Liver (tissue), 9 donors: ENCODE measurements around the gene IGF2. TPM values are rescaled to one million over a fixed set of nuclear protein-coding genes. Genes with fewer than 3 reads are reported as not detected.

Source experiments
- DNase-seq: peaks from one replicate; pipeline ENCODE4 v3.0.0-alpha.2; 2017; ENCODE audit warnings: low spot score
- H3K27ac ChIP-seq, 2 donors: one replicate each; pipeline ENCODE4 v1.7.0; 2013; ENCODE audit warnings: inconsistent platforms in 2 of 2, low read length in 2 of 2, control low read depth in 1 of 2, low read depth in 1 of 2, mild to moderate bottlenecking in 1 of 2
- H3K27me3 ChIP-seq, 4 donors: one replicate each; pipeline versions ENCODE4 v1.6.1 to v1.7.0; 2013; ENCODE audit warnings: low read length in 3 of 4, inconsistent platforms in 1 of 4, mild to moderate bottlenecking in 1 of 4, moderate library complexity in 1 of 4; ENCODE audit not compliant: control insufficient read depth in 4 of 4, insufficient read depth in 4 of 4
- H3K36me3 ChIP-seq, 4 donors: one replicate each; pipeline versions ENCODE4 v1.6.1 to v1.7.0; 2013; ENCODE audit warnings: low read length in 3 of 4, mild to moderate bottlenecking in 3 of 4, low read depth in 1 of 4, moderate library complexity in 1 of 4; ENCODE audit not compliant: control insufficient read depth in 4 of 4, insufficient read depth in 3 of 4
- H3K4me1 ChIP-seq, 4 donors: one replicate each; pipeline versions ENCODE4 v1.6.1 to v1.7.0; 2013; ENCODE audit warnings: low read length in 3 of 4, mild to moderate bottlenecking in 3 of 4, moderate library complexity in 1 of 4; ENCODE audit not compliant: control insufficient read depth in 4 of 4, insufficient read depth in 4 of 4
- H3K4me3 ChIP-seq, 3 donors: one replicate each; pipeline versions ENCODE4 v1.6.1 to v1.7.0; 2013; ENCODE audit warnings: low read length in 3 of 3, control low read depth in 1 of 3, low read depth in 1 of 3, mild to moderate bottlenecking in 1 of 3
- H3K9ac ChIP-seq, 2 donors: one replicate each; pipeline ENCODE4 v1.7.0; 2013; ENCODE audit warnings: low read length in 2 of 2, mild to moderate bottlenecking in 2 of 2, moderate library complexity in 2 of 2, control low read depth in 1 of 2, low read depth in 1 of 2
- H3K9me3 ChIP-seq, 4 donors: one replicate each; pipeline versions ENCODE4 v1.6.1 to v1.7.0; 2013; ENCODE audit warnings: low read length in 3 of 4; ENCODE audit not compliant: control insufficient read depth in 4 of 4
- ATF3 ChIP-seq: IDR thresholded peaks from 2 replicates; pipeline ENCODE4 v1.6.1; 2016; ENCODE audit warnings: antibody characterized with exemption
- CTCF ChIP-seq: fragments of 150-350 bp; IDR thresholded peaks from 2 replicates; pipeline ENCODE4 v1.5.1; 2017; ENCODE audit warnings: improper control_type of control experiment, low read depth, low read length; ENCODE audit not compliant: missing input control
- FOXA1 ChIP-seq: IDR thresholded peaks from 2 replicates; pipeline ENCODE4 v1.6.1; 2016; ENCODE audit warnings: antibody characterized with exemption
- FOXA2 ChIP-seq: IDR thresholded peaks from 2 replicates; pipeline ENCODE4 v1.6.1; 2016; ENCODE audit warnings: antibody characterized with exemption
- GABPA ChIP-seq, 2 donors: IDR thresholded peaks in 1 of 2; conservative IDR thresholded peaks in 1 of 2; 2 replicates each; pipeline ENCODE4 v1.6.1; 2016; ENCODE audit warnings: antibody characterized with exemption in 2 of 2, mild to moderate bottlenecking in 1 of 2, moderate library complexity in 1 of 2
- HNF4A ChIP-seq, 2 donors: conservative IDR thresholded peaks; 2 replicates each; pipeline ENCODE4 v1.6.1; 2016; ENCODE audit warnings: antibody characterized with exemption in 2 of 2, mild to moderate bottlenecking in 2 of 2
- HNF4G ChIP-seq: IDR thresholded peaks from 2 replicates; pipeline ENCODE4 v1.6.1; 2016; ENCODE audit warnings: antibody characterized with exemption
- JUND ChIP-seq, 2 donors: IDR thresholded peaks; 2 replicates each; pipeline ENCODE4 v1.6.1; 2016; ENCODE audit warnings: antibody characterized with exemption in 2 of 2
- NR2F2 ChIP-seq: IDR thresholded peaks from 2 replicates; pipeline ENCODE4 v1.6.1; 2016; ENCODE audit warnings: antibody characterized with exemption
- RAD21 ChIP-seq, 2 donors: IDR thresholded peaks; 2 replicates each; pipeline ENCODE4 v1.6.1; 2016; ENCODE audit warnings: antibody characterized with exemption in 2 of 2, mild to moderate bottlenecking in 2 of 2
- RXRA ChIP-seq, 2 donors: IDR thresholded peaks; 2 replicates each; pipeline ENCODE4 v1.6.1; 2017 to 2018; ENCODE audit warnings: antibody characterized with exemption in 2 of 2, mild to moderate bottlenecking in 1 of 2
- SP1 ChIP-seq: IDR thresholded peaks from 2 replicates; pipeline ENCODE4 v1.6.1; 2018; ENCODE audit warnings: antibody characterized with exemption, mild to moderate bottlenecking
- TAF1 ChIP-seq: conservative IDR thresholded peaks from 2 replicates; pipeline ENCODE4 v1.6.1; 2016; ENCODE audit warnings: antibody characterized with exemption, mild to moderate bottlenecking
- YY1 ChIP-seq: IDR thresholded peaks from 2 replicates; pipeline ENCODE4 v1.6.1; 2016; ENCODE audit warnings: antibody characterized with exemption, mild to moderate bottlenecking
- WGBS: extraction: QIAGEN DNeasy Blood & Tissue Kit; methylation state at CpG from one replicate; pipeline ENCODE4 v1.1.7; 2013; 5-methylcytosine and 5-hydroxymethylcytosine counted together
- polyA plus RNA-seq, 2 donors: library from polyadenylated mRNA; stranded (reverse) in 1 of 2; unstranded in 1 of 2; fragments of 200-250 nt in 1 of 2; fragments of >200 nt in 1 of 2; fragmentation: Nextera tagmentation in 1 of 2; extraction: Ambion mirVana in 1 of 2; gene quantifications; one replicate each; pipeline versions ENCODE4 v1.2.1 to v1.2.3, GENCODE V29; 2013 to 2015
- total RNA-seq, 2 donors: library from RNA; depleted of rRNA; stranded (reverse); fragments of >200 nt; gene quantifications; one replicate each; pipeline ENCODE4 v1.2.3, GENCODE V29; 2014
- TF ChIP-seq, protein P1 (sequence below): IDR thresholded peaks from 2 replicates; pipeline ENCODE4 v1.6.1; 2016; ENCODE audit warnings: antibody characterized with exemption, mild to moderate bottlenecking
- TF ChIP-seq, protein P2 (sequence below): IDR thresholded peaks from 2 replicates; pipeline ENCODE4 v1.6.1; 2016; ENCODE audit warnings: antibody characterized with exemption
- TF ChIP-seq, protein P3 (sequence below): IDR thresholded peaks from 2 replicates; pipeline ENCODE4 v1.6.1; 2016; ENCODE audit warnings: antibody characterized with exemption
- donor health status: healthy.
- donor health status: healthy.
- donor health status: healthy.
- donor health status: healthy.
- donor health status: healthy.

IGF2 gene
- total and polyA plus RNA-seq, 4 donors = 70.5 to 1,440 (median 192) TPM

DNA sequence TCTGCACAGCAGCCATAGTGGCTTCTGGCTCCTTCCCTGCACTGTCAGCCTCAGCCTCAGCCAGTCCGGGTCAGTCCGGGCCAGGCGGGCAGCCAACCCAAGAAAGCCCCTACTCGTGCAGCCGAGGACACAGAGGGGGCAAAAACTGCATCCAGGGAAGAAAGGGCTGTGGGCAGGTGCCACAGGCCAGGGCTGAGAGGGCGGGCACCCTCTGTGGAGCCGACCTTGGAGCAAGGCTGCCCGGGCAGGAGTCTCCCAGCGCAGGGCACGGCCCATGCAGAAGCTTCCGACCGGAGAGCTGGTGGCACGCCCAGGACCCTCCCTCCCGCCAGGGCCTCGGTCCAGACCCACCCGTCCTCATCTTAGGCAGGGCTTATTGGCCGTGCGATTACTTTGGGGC is 42.9 kb upstream of the IGF2 start:
- WGBS = 81% methylated on average over 18 of the region's 18 CpGs

DNA sequence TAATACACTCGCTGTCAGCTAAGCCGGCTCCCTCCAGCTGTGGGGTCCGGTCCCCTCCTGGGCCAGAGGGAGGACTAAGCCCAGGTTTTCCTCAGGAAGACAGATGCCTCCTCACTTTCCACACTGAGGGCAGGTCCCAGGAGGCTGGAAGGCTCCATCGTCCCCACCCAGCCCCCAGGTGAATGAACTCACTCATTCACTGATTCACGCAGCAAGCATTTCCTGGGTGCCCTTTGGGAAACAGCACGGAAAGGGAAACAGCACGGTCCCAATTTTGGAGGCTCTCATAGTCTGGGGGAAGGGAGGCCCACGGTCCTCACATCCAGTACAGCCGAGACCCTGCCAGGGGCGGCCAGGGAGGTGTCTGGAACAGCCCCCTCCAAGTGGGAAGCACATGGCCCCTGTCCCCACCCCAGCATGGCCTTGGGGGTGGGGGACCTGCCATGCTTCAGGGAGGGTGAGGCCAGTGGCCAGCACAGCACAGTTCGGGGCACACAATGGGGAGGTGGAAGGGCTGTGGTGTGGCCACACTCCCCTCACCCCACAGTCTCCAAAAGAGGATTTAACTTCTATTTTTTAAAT is 41.7 kb upstream of the IGF2 start:
- no peak overlapping the region for H3K4me3 ChIP-seq
- WGBS = 68% methylated on average over 11 of the region's 11 CpGs
- H3K27me3 ChIP-seq = peaks cover 0 to 3% (median 0%) of the 10 kb centered on the region in 4 donors
- H3K4me1 ChIP-seq = no peaks in the 10 kb centered on the region
- TF ChIP-seq, protein P1, sequence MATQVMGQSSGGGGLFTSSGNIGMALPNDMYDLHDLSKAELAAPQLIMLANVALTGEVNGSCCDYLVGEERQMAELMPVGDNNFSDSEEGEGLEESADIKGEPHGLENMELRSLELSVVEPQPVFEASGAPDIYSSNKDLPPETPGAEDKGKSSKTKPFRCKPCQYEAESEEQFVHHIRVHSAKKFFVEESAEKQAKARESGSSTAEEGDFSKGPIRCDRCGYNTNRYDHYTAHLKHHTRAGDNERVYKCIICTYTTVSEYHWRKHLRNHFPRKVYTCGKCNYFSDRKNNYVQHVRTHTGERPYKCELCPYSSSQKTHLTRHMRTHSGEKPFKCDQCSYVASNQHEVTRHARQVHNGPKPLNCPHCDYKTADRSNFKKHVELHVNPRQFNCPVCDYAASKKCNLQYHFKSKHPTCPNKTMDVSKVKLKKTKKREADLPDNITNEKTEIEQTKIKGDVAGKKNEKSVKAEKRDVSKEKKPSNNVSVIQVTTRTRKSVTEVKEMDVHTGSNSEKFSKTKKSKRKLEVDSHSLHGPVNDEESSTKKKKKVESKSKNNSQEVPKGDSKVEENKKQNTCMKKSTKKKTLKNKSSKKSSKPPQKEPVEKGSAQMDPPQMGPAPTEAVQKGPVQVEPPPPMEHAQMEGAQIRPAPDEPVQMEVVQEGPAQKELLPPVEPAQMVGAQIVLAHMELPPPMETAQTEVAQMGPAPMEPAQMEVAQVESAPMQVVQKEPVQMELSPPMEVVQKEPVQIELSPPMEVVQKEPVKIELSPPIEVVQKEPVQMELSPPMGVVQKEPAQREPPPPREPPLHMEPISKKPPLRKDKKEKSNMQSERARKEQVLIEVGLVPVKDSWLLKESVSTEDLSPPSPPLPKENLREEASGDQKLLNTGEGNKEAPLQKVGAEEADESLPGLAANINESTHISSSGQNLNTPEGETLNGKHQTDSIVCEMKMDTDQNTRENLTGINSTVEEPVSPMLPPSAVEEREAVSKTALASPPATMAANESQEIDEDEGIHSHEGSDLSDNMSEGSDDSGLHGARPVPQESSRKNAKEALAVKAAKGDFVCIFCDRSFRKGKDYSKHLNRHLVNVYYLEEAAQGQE = no peak
- TF ChIP-seq FOXA2 (no peak), TAF1 (no peak), HNF4G (no peak), CTCF (no peak), ATF3 (no peak), HNF4A (conservative IDR thresholded peaks at IDR 0.05) (no peak), RXRA (IDR thresholded peaks at IDR 0.05) (no peak), RAD21 (IDR thresholded peaks at IDR 0.05) (no peak), GABPA (IDR thresholded peaks at IDR 0.05 in 1 of 2, conservative IDR thresholded peaks at IDR 0.05 in 1 of 2) (no peak), FOXA1 (no peak), SP1 (no peak)
- TF ChIP-seq, protein P2, sequence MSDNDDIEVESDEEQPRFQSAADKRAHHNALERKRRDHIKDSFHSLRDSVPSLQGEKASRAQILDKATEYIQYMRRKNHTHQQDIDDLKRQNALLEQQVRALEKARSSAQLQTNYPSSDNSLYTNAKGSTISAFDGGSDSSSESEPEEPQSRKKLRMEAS = no peak
- TF ChIP-seq, protein P3, sequence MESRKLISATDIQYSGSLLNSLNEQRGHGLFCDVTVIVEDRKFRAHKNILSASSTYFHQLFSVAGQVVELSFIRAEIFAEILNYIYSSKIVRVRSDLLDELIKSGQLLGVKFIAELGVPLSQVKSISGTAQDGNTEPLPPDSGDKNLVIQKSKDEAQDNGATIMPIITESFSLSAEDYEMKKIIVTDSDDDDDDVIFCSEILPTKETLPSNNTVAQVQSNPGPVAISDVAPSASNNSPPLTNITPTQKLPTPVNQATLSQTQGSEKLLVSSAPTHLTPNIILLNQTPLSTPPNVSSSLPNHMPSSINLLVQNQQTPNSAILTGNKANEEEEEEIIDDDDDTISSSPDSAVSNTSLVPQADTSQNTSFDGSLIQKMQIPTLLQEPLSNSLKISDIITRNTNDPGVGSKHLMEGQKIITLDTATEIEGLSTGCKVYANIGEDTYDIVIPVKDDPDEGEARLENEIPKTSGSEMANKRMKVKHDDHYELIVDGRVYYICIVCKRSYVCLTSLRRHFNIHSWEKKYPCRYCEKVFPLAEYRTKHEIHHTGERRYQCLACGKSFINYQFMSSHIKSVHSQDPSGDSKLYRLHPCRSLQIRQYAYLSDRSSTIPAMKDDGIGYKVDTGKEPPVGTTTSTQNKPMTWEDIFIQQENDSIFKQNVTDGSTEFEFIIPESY = no peak
- H3K27ac ChIP-seq = no peak overlapping the region
- H3K9ac ChIP-seq = no peak overlapping the region
- H3K36me3 ChIP-seq = no peaks in the 10 kb centered on the region
- DNase-seq = no peak
- H3K9me3 ChIP-seq = no peaks in the 10 kb centered on the region

More for the DNA sequence above, 42.9 kb upstream of the IGF2 start:
- H3K36me3 ChIP-seq = no peaks in the 10 kb centered on the region
- TF ChIP-seq NR2F2 = no peak
- no peak for TF ChIP-seq YY1
- TF ChIP-seq, protein P2 = no peak
- TF ChIP-seq JUND (IDR thresholded peaks at IDR 0.05) = no peak
- no peak for TF ChIP-seq HNF4G
- TF ChIP-seq FOXA1 = no peak
- TF ChIP-seq, protein P1 = no peak
- TF ChIP-seq FOXA2 = no peak
- no peaks in the 10 kb centered on the region for H3K9me3 ChIP-seq
- no peak for DNase-seq
- no peak overlapping the region for H3K9ac ChIP-seq
- H3K4me3 ChIP-seq = no peak overlapping the region
- H3K27me3 ChIP-seq = peaks cover 0 to 3% (median 0%) of the 10 kb centered on the region in 4 donors
- no peak overlapping the region for H3K27ac ChIP-seq
- H3K4me1 ChIP-seq = no peaks in the 10 kb centered on the region
